NCI-H345 (cell line): ENCODE data around the gene GPS1.

Experiments
- DNase-seq: peaks from one replicate; lab custom pipeline; 2025; lab: John Stamatoyannopoulos, UW

GPS1 gene

DNA sequence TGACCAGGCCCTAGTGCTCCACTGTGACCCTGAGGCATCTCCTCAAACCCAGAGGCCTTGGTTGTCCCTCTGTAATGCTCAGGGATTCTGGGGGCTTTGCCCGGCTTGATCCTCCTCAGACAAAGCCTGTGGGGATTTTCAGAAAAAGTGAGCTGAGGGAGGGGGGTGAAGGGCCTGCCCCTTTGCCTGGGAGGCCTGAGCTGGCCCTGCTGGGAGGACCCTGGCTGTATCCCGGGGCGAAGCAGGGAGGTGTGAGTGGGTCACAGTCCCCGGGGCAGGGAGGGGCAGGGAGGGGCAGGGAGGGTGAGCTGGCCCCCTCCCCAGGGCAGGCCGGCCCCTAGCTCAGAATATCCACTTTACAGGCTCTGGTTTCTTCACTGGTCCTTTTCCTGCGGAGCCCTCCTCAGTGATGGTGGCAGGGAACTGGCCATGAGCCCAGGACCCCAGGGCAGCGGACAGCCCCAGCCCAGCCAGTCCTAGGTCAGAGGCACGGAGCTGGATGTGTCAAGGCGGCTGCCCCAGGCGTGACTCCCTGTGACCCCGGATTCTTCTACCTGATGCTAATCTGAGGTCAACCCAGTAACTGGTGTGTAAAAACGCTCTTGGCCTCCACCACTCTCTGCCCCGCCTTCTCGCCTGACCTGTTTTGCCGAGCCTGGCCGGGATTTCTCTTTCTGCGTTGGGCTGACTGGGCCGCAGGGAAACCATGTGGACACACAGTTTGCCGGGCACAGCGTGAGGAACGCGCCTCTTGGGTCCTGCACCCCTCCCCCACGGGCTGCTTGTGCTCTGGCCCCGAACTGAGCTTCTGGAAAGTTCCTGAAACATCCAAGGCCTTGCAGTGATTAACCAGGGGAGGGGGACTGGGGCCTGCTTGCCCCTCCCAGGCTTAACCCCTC, 52.1 kb downstream of the GPS1 start:
- DNase-seq: no peak

DNA sequence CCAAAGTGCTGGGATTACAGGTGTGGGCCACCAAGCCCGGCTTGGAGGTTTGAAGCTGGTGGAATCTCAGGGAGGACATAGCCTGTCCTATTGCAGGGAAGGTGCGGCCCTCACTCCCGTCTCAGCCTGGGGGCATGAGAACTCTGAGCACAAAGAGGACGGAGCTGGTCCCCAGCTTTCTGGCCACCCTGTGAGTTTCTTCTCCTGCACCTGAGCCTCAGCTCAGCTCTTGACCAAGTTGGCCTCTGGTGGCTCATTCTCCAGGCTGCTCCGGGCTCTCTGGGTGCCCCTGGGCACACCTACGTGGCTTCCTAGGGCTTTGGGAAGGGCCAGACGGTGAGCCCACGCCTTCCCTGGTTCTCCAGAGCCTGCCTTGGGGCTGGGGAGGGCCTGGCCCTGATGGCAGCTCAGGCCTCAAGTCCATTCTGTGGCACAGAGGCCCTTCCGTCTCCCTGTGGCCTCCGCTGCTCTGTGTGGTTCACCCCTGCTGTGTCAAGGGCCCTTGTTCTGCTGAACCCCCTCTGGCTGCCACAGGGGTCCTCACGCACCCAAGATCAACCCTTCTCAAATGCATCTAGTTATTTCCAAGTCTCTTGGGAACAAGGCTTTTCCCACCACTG, 53.2 kb downstream of the GPS1 start:
- no peak for DNase-seq

DNA sequence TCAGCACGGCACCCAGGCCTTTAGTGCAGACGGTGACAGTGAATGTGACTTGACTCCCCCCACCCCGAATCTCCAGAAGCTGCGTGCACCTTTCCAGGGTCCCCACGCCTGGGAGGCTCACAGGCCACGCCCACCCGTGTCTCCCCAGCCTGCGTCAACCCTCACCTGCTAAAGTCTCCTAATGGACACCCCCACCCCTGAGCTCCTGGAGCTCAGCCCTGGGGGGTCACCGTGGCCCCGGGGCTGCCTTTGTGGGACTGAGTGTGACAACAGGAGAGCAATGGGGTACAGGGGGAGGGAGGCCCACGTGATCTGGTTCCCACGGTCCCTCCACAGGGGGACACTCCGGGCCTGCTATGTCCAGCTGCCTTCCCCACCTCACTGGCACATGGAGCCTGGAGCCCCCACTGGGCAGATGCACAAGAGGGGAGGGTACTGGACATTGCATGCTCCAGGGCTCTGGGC, 53.8 kb downstream of the GPS1 start:
- no peak for DNase-seq

DNA sequence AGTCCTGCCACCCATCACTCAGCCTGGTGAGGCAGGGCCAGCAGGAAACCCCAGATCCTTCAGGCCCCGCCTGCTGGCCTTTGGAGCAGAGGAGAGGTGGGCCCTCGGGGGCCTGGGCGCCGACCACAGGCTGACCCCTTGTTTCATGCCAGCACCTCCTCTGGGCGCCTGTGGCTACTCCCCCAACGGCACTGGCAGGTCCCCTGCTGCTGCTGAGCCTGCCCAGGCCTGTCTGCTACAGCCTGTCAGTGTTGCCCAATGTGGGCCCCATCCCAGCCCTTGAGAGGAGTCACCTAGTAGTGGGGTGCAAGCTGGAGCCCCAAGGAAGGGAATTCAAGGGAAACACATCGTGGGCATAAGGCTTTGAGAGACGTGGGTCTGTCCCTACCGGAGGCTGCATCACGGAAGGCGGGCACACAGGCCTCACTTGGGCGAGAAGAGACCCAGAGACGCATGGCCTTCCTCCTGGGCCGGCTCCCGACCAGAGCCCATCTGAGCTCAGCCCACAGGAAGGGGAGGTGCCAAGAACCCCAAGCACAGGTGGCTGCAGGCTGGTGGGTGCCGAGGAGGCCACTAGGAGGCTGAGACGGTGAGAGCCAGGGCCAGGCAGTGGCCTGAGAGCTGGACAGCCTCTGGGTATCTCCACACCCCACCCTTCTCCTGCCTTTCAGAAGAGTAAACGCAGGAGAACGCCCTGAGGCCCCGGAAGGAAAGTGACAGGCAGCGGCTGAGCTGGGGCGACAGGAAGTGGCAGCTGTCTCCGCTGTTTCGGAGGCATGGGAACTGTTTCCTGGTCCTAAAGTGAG, 54.4 kb downstream of the GPS1 start:
- DNase-seq: peak; percentile 71

DNA sequence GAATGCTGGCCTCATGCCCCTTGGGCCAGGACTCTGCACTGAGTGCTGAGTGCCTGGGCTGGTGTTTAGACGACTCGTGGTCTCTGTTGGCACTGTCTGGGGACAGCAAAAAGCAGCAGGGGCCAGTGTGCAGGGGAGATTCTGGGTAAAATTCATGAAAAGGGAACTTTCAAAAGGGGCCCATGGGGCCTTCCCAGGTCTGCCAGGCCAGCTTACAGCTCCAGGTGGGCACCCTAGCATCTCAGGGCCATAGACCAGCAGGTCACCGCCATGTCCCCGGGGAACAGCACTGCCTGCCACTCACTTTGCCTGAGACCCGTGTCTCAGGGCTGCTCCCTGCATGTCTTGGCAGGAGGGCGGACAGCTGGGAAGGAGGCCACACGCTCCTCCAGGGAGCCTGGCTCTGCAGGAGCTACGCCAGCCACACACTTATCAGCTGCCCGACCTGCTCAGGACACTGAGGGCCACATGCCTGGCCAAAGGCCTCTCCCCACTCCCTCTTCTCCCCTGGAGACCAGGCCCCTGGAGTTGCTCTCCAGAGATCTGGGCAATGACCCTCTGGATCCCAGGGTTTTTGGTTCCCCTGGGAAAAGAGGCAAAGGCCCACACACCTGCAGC, 55.1 kb downstream of the GPS1 start:
- no peak for DNase-seq
